Measurements from ENCODE around the gene PRDX6.

Gene PRDX6

GRCh38 chr1:173529106-173529505, 52.0 kb downstream of the PRDX6 start:
- H3K9ac ChIP-seq (ENCODE audit: low read depth, low read length), result no peak overlapping the region
- peaks cover 13% of the 10 kb centered on the region for H3K4me1 ChIP-seq (ENCODE audit: control insufficient read depth, insufficient read depth, low read length)
- no peak overlapping the region for H3K4me3 ChIP-seq (ENCODE audit: low read depth, low read length)
- no peaks in the 10 kb centered on the region for H3K9me3 ChIP-seq (ENCODE audit: control insufficient read depth, insufficient read depth, low read length)
- no peaks in the 10 kb centered on the region for H3K27me3 ChIP-seq (ENCODE audit: control insufficient read depth, insufficient read depth, low read length)
- no peaks in the 10 kb centered on the region for H3K36me3 ChIP-seq (ENCODE audit: control insufficient read depth, insufficient read depth, low read length)

DNA sequence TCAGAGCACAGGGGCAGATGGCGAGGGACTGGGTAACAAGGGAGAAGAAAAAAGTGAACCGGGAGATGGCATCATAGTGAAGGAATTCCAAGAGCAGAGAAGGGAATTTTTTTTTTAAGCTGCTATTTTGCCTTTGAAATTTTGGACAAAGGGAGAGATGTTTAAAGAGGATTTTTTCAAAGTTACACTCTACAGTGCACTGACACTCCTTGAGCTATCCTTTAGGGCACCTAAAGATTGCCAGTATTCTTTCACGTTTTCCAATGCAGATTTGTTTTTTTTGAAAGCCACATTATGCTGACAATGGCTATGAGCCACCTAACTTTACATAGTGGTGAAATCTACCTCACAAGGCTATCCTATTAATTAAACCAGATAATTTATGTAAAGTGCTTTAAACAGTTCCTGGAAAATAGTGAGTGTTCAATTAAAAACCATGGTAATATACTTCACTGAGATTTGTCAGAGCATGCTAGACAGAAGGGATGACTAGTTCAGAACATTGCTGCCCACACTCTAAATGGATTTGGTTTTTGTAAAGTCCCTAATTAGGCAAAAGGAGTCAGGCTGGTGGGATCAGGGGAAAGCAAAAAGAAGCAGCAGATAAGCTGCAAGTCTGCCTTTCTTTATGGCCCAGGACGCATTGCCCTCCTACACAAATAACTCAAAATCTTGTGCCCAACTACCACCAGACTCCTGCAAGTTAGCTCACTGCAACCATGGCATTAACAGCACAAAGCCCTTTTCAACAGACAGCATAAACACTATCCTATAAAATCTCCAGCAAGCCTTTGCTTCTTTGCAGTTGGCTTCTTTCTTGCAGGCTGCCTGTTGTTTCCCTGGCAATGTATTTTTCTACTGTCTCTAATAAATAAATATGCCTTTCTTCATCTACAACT, 53.9 kb downstream of the PRDX6 start:
- Histone ChIP-seq H3K4me1 (ENCODE audit: control insufficient read depth, insufficient read depth, low read length) (peaks cover 13% of the 10 kb centered on the region), H3K4me3 (ENCODE audit: low read depth, low read length) (no peak overlapping the region), H3K27me3 (ENCODE audit: control insufficient read depth, insufficient read depth, low read length) (no peaks in the 10 kb centered on the region), H3K36me3 (ENCODE audit: control insufficient read depth, insufficient read depth, low read length) (no peaks in the 10 kb centered on the region), H3K9ac (ENCODE audit: low read depth, low read length) (no peak overlapping the region), H3K9me3 (ENCODE audit: control insufficient read depth, insufficient read depth, low read length) (no peaks in the 10 kb centered on the region)

- no peaks in the 10 kb centered on the region for H3K9me3 ChIP-seq (ENCODE audit: control insufficient read depth, insufficient read depth, low read length)
These were observed 55.1 kb downstream of the PRDX6 start for GRCh38 chr1:173532237-173532636.

GRCh38 chr1:173536223-173536622, 59.1 kb downstream of the PRDX6 start:
- Histone ChIP-seq H3K4me3 (ENCODE audit: low read depth, low read length) (no peak overlapping the region), H3K4me1 (ENCODE audit: control insufficient read depth, insufficient read depth, low read length) (peaks cover 2% of the 10 kb centered on the region), H3K9me3 (ENCODE audit: control insufficient read depth, insufficient read depth, low read length) (no peaks in the 10 kb centered on the region), H3K27me3 (ENCODE audit: control insufficient read depth, insufficient read depth, low read length) (no peaks in the 10 kb centered on the region), H3K9ac (ENCODE audit: low read depth, low read length) (no peak overlapping the region), H3K36me3 (ENCODE audit: control insufficient read depth, insufficient read depth, low read length) (no peaks in the 10 kb centered on the region)

More at GRCh38 chr1:173532237-173532636, 55.1 kb downstream of the PRDX6 start:
- no peak overlapping the region for H3K9ac ChIP-seq (ENCODE audit: low read depth, low read length)
- H3K4me3 ChIP-seq (ENCODE audit: low read depth, low read length), result no peak overlapping the region
- H3K4me1 ChIP-seq (ENCODE audit: control insufficient read depth, insufficient read depth, low read length), result peaks cover 13% of the 10 kb centered on the region
- H3K27me3 ChIP-seq (ENCODE audit: control insufficient read depth, insufficient read depth, low read length), result no peaks in the 10 kb centered on the region
- H3K36me3 ChIP-seq (ENCODE audit: control insufficient read depth, insufficient read depth, low read length), result no peaks in the 10 kb centered on the region
